HG02870 (cell line): ENCODE results near the gene FAM185A.
"Not testable (repeated sequence)": the region's sequence is repeated elsewhere in the genome, so short reads cannot be mapped to it uniquely, and the experiment has no call there.

Experiments used
- ATAC-seq: cut with Tn5 transposase; IDR thresholded peaks from one replicate; pipeline ENCODE4 v1.9.1; 2021; ENCODE audit warnings: mild to moderate bottlenecking, moderate library complexity; ENCODE audit not compliant: unreplicated experiment

Gene FAM185A

GRCh38 chr7:102748605-102749444 is at the start of gene FAM185A:
Gene FAM185A (plus strand): TSS chr7:102748999. CDS start chr7:102749208, 209 bp downstream.
- peak; percentile 97 for ATAC-seq

GRCh38 chr7:102713011-102713690 is 35.6 kb upstream of the FAM185A start:
- peak; percentile 57 for ATAC-seq

GRCh38 chr7:102713691-102714080 is 35.1 kb upstream of the FAM185A start:
- peak; percentile 62 for ATAC-seq

GRCh38 chr7:102714774-102715522 is 33.9 kb upstream of the FAM185A start:
- ATAC-seq = not testable (repeated sequence)

- ATAC-seq = peak; percentile 66
These were observed 33.1 kb upstream of the FAM185A start for GRCh38 chr7:102715718-102716117.

- ATAC-seq = not testable (repeated sequence)
These were observed 30.3 kb upstream of the FAM185A start for GRCh38 chr7:102718491-102718890.

GRCh38 chr7:102726170-102726569 is 22.6 kb upstream of the FAM185A start:
- not testable (repeated sequence) for ATAC-seq

GRCh38 chr7:102729670-102730069 is 19.1 kb upstream of the FAM185A start:
- ATAC-seq = not testable (repeated sequence)

- ATAC-seq = not testable (repeated sequence)
These were observed 18.4 kb upstream of the FAM185A start for GRCh38 chr7:102730431-102730830.

GRCh38 chr7:102742002-102742771 is 6.6 kb upstream of the FAM185A start:
- ATAC-seq = not testable (repeated sequence)

- not testable (repeated sequence) for ATAC-seq
These were observed 4.9 kb upstream of the FAM185A start for GRCh38 chr7:102743861-102744260.

- ATAC-seq = not testable (repeated sequence)
These were observed 3.1 kb upstream of the FAM185A start for GRCh38 chr7:102745494-102746288.

GRCh38 chr7:102749445-102749786 is 617 bp downstream of the FAM185A start:
- not testable (repeated sequence) for ATAC-seq

GRCh38 chr7:102758227-102758626 is 9.4 kb downstream of the FAM185A start:
- ATAC-seq = not testable (repeated sequence)

GRCh38 chr7:102759934-102760333 is 11.1 kb downstream of the FAM185A start:
- ATAC-seq = not testable (repeated sequence)

GRCh38 chr7:102761234-102761633 is 12.4 kb downstream of the FAM185A start:
- ATAC-seq = not testable (repeated sequence)

GRCh38 chr7:102763295-102763905 is 14.6 kb downstream of the FAM185A start:
- not testable (repeated sequence) for ATAC-seq

GRCh38 chr7:102769657-102770192 is 20.9 kb downstream of the FAM185A start:
- ATAC-seq = not testable (repeated sequence)

GRCh38 chr7:102770467-102770866 is 21.7 kb downstream of the FAM185A start:
- not testable (repeated sequence) for ATAC-seq
